HG02884 (cell line): ENCODE data around the gene AUTS2.
"Not testable (repeated sequence)": the region's sequence is repeated elsewhere in the genome, so short reads cannot be mapped to it uniquely, and the experiment has no call there.

Experiments used
- ATAC-seq: cut with Tn5 transposase; IDR thresholded peaks from one replicate; pipeline ENCODE4 v1.9.1; 2021; ENCODE audit warnings: mild to moderate bottlenecking, moderate library complexity; ENCODE audit not compliant: unreplicated experiment

The AUTS2 gene

GRCh38 chr7:69780379-69780778, 182.1 kb downstream of the AUTS2 start:
- no peak for ATAC-seq

DNA sequence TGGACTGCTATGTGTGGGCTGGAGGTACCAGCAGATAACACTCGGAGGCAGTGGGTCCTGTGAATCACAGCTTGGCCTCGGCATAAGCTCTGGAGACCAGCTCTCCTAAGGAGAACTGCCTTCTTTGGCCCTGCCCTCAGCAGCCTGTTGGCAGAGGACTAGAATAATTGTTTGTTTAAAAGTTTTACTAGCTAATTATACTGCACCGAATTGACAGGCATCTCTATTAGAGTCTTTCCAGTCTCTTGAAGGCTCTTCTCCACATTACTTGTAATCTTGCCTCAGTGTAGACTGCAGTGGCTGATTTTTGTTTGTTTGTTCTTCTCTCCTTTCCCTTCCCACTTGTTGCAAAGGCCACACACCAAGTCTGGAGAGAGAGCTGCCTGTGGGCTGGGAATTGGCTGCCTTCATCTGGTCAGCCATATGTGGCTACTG, 183.2 kb downstream of the AUTS2 start:
- ATAC-seq = no peak

DNA sequence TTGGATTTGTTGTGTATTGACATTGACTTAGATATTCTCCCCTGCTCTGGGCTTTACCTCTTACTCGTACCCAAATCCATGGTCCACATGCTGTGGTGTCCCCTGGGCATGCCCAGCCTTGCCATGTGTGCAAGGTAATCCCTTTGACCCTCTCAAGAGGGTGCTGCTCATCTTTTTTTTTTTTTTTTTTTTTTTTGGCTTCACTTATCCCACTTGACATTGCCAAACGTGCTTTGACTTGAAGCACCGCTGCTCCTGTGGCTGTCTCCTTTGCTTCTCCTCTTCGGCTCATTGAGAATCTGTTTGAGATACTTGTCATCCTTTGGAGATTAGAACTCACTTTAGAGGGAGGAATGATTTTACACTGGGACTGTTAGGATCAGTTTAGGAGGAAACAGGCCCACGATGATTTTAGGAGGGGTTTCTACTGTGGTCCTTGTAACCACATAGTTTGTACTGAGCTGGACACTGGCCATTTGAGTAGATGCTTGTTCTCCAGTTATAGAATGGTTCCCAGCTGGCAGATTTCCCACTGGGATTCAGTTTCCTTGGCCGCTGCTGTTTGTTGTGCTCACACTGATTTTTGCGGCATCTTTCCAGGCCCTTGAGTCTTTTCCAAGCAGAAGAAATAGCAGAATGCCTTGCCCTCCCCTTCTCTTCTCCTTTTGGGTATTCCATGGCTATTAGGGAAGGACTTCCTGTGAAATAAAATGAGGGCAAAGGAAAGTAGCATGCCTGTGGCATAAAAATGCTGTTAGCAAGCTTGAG, 184.8 kb downstream of the AUTS2 start:
- ATAC-seq = no peak

DNA sequence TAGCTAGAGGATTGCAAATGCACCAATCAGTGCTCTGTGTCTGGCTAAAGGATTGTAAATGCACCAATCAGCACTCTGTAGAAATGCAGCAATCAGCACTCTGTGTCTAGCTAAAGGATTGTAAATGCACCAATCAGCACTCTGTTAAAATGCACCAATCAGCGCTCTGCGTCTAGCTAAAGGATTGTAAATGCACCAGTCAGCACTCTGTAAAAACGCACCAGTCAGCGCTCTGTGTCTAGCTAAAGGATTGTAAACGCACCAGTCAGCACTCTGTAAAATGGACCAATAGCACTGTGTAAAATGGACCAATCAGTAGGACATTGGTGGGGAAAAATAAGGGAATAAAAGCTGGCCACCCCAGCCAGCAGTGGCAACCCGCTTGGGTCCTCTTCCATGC, 187.9 kb downstream of the AUTS2 start:
- not testable (repeated sequence) for ATAC-seq

- ATAC-seq = no peak
Measured at GRCh38 chr7:69786730-69787395, 188.6 kb downstream of the AUTS2 start.

DNA sequence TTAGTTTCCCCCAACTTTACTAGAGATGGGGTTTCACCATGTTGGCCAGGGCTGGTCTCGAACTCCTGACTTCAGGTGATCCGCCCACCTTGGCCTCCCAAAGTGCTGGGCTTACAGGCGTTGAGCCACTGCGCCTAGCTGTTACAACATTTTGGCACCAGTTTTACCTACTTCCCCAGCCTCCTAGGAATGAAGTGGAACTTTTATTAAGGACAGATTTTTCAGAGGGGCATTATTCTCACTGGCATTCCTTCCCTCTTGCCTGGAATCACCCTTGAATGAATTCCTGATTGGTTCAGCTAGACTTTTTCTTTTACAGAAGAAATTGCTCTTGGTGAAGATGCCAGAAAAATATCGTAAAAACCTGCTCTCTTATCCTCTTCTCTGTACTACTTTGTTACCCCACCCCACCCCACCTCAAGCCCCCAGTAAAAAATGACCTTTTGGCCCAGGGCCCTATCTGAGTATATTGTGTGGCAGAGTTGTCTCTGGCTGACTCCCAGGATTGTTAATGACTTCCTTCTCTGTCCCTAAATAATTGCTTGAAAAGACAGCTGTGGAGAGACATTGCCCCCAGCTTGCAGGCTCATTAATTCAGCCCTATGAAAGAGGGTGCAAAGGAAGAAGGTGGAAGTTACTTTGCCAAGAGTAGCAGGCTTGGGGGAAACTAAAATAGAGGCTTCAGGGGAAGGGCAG, 189.6 kb downstream of the AUTS2 start:
- no peak for ATAC-seq

GRCh38 chr7:69789563-69789962, 191.3 kb downstream of the AUTS2 start:
- no peak for ATAC-seq

- no peak for ATAC-seq
Measured at GRCh38 chr7:69790977-69791724, 192.9 kb downstream of the AUTS2 start.

- no peak for ATAC-seq
Measured at GRCh38 chr7:69791739-69792138, 193.5 kb downstream of the AUTS2 start.

GRCh38 chr7:69795932-69796331, 197.7 kb downstream of the AUTS2 start:
- no peak for ATAC-seq

- no peak for ATAC-seq
Measured at GRCh38 chr7:69796416-69796815, 198.1 kb downstream of the AUTS2 start.

DNA sequence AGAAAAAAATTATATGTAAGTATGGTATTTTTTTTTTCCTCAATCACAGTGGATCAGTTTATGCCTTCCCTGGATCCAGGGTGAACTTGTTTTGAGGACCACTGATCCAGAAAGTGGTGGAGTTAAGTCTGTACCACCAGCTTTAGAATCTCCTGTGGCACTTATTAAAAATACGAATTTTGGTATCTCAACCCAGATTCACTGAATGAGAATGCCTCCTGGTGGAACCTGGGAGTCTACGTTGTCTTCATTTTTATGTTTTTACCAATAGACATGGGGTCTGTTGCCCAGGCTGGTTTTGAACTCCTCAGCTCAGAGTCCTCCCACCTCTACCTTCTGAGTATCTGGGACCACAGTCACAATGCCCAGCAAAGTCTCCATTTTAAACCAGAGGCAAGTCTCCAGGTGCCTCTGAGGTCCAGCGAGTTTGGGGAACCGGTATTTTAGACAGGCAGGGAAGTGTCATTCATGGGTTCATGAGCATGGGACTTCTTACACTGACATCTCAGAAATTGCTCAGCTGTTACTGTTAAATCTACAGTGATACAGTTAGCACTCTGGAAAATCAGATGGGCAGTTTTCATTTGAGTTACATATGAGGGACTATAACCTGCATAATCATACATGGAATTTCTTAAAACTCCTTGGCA, 200.9 kb downstream of the AUTS2 start:
- ATAC-seq = no peak

- ATAC-seq = no peak
Measured at GRCh38 chr7:69799990-69800389, 201.7 kb downstream of the AUTS2 start.

- no peak for ATAC-seq
Measured at GRCh38 chr7:69800495-69800894, 202.2 kb downstream of the AUTS2 start.

- ATAC-seq = no peak
Measured at GRCh38 chr7:69801729-69802682, 203.7 kb downstream of the AUTS2 start.

DNA sequence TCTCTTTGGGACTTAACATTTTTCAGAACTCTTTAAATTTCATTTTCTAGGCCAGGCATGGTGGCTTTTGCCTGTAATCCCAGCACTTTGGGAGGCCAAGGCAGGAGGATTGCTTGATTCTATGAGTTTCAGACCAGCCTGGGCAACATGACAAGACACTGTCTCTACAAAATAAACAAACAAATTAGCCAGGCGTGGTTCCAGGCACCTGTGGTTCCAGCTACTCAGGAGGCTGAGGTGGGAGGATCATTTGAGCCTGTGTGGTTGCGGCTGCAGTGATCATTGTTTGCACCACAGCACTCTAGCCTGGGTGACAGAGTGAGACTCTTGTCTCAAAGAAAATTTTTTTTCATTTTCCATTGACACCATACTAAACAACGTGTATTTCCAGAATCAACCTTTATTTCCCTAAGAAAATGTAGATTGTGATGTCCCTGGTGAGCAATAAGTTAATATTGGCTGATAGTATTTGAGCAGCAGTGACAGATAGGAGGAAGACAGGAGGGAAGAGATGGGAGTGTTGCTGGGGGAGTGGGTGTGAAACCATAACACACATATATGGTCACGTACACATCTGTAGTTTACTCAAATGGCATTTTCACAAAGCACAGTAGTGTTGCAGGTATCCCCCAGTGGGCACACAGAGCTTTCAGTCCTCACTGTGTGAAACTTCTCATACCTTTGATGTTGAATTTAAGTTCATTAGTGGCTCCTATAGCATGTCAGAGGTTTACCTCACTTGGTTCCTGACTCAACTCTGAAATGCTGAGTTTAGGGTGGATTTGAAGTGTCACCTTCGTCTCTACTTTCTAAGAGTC, 205.6 kb downstream of the AUTS2 start:
- ATAC-seq = peak; percentile 93

GRCh38 chr7:69804962-69805361, 206.7 kb downstream of the AUTS2 start:
- no peak for ATAC-seq

DNA sequence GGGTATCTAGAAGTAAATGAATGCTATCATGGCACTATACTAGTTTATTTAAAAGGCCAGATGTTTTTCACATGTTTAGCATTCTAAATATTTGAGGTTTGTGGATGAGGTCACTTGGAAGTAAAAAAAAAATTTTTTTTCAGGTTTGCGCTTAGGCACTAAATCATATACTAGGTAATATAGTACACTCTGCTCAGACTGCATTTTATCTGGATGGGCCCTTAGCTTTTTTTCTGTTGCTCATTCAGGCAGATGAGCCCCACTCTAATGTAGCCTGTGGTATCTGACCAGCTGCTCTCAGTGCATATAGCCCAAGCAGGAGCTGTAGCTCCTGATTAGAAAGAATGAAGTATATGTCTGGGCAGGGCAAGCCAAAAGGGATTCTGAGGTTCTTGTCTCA, 210.1 kb downstream of the AUTS2 start:
- ATAC-seq = no peak
